GM18867 (cell line): ENCODE measurements around the gene UBE2I.

Experiments
- ATAC-seq: cut with Tn5 transposase; IDR thresholded peaks from one replicate; pipeline ENCODE4 v1.9.1; 2021; ENCODE audit warnings: mild to moderate bottlenecking, moderate library complexity; ENCODE audit not compliant: unreplicated experiment

Gene UBE2I

DNA sequence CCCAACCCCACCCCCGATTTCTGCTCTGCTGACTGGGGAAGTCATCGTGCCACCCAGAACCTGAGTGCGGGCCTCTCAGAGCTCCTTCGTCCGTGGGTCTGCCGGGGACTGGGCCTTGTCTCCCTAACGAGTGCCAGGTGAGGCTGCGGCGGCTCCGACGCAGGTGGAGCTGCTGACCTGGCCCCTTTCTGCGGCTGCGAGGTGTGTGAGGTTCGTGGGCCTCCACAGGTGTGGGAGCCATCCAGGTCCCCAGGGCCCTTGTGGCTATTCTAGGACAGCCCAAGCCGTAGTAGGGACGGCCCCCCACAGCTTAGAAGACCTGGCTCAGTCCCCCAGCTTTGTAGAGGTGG, 3.0 kb downstream of the UBE2I start:
- ATAC-seq, result no peak

DNA sequence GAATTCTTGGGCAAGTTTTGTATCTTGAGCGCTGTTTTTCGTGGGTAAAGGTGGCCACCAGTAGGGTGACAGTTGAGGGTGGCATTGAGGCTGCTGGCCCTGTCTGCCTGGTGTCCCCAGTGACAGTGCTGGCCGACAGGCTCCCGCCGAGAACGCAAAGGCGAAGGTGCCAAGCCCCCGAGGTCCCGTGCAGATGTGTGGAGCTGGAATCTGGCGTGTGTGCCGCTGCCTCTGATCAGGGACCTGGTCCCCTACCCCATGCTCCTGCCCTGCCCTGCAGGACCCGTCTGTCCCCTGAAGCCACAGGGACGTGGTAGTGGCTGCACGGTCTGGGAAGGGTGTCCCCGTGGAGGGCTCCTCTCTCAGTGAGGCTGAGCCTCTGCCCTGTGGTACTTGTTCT, 3.5 kb downstream of the UBE2I start:
- no peak for ATAC-seq

DNA sequence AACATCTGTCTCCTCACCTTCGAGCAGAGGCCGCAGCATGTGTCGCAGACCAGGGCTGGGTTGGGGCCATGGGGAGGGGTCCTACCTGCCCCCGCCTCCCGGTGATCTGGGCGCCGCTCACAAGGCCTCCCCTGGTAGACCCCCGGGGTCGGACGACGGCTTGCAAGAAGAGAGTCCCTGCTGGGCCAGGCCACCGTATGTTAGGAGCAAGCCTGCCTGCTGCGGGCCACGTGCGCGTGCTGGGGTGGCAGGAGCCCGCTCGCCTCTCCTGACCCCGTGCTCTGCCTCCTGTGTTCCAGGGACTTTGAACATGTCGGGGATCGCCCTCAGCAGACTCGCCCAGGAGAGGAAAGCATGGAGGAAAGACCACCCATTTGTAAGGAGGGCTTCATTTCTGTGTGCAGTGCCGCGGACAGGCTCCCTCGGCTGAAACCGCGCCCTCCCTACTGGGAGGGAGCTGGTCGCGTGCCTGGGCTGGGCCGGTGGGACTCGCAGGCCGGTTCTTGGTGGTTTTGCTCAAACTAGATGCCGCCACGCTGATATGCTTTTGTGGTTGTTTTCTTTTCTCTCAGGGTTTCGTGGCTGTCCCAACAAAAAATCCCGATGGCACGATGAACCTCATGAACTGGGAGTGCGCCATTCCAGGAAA, 4.4 kb downstream of the UBE2I start:
- ATAC-seq, result no peak

DNA sequence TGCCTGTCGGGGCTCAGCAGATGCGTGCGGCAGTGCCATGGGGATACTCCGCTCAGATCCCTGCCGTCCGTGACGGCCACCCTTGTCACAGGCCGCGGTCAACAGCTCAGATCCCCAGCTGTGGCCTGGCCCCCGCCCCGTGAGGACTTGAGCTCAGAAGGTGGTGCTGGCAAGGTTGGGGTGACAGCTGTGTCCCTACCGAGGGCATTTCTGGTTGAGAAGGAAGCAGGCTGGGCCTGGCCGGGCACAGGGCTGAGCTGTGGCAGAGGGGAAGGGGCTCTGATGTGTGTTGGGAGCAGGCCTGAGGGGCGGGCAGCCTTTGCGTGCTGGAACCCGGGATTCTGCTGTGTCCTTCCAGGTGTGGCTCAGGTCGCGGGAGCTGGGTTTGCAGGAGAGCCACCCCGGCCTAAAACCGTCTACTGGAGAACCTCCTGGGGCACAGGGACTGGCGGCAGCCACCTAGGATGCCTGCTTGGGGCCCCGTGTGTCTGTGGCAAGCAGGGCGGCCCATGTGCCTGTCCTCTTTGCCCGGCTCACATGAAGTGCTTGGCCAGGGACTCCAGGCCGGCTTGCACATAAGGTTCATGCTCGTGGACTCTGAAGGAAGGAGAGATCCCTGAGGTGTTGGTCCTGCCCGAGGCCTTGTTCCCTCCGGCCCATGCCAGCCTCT, 5.1 kb downstream of the UBE2I start:
- ATAC-seq, result no peak

DNA sequence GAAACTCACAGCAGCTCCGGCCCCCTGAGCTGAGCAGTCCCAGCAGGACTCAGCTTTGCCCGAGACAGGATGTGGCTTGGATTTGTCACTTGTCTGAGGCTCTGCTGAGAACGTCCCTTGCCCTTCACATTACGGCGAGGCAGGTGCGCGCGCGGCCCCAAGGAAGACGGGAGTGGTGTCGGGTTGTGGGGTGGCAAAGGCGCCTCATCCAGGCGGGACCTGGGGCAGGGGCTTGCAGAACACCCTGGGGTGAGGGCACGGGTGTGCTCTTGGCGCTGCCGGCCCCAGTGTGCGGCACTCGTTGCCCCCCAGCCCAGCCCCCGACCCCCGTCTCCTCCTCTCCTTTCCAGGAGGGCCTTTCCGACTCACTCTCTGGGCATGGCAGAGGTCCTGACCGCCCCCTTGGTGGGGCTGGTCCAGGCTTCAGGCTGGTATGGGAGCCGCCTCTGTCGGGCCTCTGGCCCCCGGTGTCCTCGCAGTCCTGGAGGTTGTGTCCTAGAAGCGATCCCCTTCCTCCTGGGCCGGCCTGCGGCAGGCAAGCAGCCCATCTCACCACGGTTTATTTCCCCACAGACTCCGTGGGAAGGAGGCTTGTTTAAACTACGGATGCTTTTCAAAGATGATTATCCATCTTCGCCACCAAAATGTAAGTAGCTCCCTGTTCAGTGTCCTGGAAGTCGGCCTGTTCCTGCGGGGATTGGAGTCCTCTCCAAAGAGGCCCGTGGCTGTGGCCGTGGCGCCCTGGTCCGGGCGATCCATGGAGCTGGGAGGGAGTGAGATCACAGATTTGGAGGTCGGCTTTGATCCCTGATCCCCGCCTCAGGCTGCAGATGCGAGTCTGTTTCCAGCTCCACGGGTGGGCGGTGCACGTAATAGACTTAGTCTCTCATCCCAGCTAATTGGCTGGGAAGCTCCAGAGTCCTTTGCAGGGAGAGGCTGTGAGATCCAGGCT, 5.9 kb downstream of the UBE2I start:
- no peak for ATAC-seq

DNA sequence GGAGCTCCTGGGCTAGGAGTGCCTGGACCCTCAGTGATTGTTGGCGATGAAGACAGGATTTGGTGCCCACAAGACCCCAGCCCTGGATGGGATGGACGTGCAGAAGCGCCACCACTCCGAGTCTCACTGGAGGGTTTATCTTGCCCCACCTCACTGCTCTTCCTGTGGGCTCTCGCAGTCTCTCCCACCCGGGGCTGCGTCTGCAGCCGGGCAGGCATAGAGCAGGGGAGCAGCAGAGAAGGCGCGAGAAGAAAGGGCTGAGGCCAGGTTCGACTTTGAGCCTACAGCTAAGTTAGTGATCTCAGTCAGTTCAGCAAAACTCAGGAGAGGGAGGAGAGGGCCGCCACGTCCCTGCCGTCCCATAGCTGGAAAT, 6.6 kb downstream of the UBE2I start:
- no peak for ATAC-seq

DNA sequence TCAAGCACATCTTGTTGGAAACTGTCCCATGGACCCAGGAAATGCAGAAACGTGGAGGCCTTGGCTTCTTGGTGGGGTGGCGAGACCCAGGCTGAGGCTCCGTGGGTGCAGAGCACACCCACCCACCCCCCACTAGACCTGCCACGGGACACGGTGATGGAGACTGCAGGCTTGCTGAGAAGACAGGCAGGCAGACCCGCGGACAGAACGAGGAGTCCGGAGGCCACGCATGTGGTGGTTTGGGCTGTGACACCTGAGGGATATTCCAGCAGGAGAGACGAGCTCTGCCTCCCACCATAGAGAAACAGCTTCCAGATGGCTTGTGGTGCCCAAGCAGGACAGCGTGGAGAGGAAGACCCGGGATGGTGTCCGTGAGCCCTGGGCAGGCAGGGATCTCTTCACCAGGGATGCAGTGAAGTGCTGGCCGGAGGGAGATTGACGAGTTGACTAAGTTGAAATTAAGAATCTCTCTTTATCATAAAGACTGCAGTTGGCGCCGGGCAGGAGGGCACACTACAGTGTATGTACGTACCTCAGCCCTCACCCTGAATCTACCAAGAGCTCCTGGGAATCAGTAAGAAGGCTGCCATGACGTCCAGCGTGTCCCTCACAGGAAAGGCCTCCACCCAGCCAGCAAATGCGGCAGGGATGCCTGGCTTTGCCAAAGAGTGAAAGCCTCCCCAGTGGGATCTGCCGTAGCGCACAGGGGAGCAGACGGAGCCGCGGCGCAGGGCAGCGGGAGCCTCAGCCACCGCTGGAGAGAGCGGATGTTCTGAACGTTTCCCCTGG, 8.2 kb downstream of the UBE2I start:
- ATAC-seq, result no peak

DNA sequence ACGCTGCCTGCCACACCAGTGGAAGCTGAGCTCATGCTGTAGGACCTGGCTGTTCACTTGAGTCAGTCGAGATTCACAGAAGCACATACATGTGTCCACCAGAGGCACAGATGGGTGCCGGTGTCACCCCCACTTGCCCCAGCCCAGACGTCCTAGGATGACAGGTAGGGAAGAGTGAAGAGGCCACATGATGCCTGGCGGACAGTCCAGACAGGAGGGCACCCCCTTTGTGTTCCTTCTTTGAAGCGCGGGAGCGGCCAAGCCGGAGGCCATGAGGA, 8.8 kb downstream of the UBE2I start:
- ATAC-seq, result no peak

DNA sequence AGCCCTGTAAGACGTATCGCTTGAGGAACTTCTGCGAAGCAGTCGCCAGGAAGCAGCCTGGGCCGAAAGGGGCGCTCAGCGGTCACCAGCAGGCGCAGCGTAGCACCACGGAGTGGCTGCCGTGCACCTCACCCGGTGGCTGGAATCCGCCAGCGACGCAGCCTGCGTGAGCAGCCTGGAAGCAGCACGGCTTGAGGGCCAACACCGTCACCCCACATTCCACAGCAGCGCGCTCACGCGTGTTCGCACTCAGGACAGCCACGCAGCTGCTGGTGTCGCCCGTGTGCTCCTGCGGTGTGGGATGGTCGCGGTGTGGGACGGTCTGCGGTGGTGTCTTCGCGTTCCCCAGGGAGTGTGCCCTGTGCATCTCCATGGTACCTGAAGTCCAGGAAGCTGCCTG, 9.6 kb downstream of the UBE2I start:
- no peak for ATAC-seq

DNA sequence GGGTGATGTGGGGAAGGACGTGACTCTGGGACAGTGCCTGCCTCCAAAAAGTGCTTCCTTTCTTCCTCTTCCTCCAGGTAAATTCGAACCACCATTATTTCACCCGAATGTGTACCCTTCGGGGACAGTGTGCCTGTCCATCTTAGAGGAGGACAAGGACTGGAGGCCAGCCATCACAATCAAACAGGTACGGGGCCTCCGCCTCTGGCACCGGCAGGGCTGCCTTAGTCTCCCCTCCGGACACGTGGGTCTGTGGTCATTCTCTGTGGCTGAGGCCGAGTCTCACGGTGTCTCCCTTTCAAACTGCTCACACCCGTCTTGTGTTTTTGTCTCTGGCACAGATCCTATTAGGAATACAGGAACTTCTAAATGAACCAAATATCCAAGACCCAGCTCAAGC, 10.7 kb downstream of the UBE2I start:
- ATAC-seq, result no peak

DNA sequence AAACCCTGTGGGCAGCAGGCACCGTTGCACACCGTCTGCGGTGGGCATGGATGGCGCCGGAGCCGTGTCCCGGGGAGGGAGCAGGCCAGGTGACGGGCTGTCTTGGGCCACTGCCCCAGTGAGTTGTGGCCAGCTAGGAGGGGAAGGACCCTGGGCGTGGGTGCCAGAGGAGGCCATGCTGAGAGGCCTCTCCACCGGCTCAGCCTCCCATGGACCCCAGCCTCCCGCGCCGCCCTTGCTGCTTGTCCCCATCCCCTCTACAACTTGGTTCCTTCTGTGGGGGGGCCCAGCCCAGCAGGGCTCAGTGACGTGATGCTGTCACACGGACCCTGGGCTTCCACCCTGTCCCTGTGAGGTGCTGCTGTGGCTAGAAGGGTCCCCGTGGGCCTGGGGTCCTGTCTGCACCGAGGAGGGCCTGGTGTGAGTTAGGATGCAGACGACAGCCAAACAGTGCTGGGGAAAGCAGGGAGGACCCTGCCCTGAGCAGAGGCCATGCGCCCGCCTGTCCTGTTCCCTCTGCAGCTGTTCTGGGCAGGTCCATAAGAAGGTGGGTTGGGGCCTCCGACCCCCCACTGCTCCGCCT, 11.3 kb downstream of the UBE2I start:
- no peak for ATAC-seq

DNA sequence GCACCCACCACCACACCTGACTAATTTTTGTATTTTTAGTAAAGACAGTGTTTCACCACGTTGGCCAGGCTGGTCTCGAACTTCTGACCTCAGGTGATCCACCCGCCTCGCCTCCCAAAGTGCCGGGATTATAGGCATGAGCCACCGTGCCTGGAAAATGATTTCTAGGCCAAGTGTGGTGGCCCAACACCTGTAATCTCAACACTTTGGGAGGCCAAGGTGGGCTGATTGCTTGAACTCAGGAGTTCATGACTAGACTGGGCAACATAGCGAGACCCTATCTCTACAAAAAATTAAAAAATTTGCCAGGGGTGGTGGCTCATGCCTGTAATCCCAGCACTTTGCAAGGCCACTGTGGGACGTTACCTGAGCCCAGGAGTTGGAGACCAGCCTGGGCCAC, 13.0 kb downstream of the UBE2I start:
- ATAC-seq, result no peak

DNA sequence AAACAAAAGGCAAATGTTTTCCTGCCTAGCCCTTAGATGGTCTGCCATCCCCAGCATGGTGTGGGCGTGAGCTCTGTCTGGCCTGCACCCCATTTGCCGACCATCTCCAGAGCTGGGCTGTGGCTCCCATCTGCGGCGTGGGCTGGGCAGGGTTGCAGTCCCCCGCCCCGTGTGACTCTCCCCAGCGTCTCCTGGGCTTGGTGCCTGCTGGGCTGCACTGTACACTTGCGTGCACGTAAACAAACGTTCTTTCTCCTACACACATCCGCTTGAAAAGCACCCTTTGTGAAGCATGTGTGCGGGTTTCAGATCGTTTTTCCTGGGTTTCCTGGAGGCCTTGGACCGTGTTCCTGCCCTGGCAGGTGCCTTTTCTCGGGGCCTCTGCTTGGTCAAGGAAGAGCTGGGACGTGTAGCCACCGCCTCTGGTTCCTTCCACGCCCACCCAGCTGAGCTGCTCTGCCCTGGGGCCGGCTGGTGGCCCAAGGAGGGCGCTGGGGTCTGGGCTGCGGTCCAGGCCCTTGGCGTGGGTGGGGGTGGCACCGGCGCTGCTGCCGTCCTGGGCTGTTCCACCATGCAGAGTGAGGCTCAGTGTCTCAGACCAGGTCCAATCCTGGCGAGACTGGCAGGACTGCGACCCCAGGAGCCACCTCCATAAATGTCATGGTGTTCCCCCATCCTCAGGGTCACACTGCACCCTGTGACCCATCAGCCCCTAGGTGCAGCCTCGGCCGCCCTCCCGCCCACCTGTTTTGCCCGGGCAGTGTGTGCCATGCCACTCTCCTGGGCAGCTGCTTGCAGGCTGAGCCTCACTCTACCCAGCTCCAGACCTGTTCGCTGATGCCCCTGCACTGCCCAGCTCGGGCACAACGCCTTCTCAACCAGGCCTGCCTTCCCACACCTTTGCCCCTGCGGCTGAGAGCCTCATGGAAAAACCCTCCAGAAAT, 14.1 kb downstream of the UBE2I start:
- no peak for ATAC-seq

DNA sequence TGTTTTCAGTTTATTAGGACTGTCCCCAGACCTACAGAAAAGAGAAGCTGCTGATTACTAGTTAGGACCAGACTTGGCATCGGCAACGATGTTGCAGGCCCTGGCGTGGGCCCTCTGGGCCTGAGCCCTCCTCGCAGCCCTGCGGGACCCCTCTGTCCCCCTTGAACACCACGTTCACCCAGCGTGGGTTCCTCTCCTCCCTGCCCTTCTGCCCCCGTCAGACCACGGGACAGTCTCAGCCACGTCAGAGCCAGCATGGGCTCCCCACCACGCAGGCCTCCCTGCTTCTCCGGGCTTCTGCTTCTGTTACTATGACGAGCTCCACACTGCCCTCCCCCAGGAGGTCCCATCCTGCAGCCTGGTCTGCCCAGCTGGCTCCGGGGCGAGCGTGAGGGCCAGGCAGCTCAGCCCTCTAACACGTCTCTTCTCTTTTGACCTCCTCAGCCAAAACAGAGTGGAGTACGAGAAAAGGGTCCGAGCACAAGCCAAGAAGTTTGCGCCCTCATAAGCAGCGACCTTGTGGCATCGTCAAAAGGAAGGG, 14.9 kb downstream of the UBE2I start:
- ATAC-seq, result no peak

DNA sequence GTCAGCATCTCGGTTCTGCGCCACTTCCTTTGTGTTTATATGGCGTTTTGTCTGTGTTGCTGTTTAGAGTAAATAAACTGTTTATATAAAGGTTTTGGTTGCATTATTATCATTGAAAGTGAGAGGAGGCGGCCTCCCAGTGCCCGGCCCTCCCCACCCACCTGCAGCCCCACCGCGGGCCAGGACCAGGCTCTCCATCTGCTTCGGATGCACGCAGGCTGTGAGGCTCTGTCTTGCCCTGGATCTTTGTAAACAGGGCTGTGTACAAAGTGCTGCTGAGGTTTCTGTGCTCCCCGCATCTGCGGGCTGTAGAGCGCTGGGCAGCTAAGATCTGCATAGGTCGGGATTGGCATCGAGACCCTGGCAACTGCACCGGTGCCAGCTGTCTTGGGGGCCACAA, 15.8 kb downstream of the UBE2I start:
- ATAC-seq, result no peak

DNA sequence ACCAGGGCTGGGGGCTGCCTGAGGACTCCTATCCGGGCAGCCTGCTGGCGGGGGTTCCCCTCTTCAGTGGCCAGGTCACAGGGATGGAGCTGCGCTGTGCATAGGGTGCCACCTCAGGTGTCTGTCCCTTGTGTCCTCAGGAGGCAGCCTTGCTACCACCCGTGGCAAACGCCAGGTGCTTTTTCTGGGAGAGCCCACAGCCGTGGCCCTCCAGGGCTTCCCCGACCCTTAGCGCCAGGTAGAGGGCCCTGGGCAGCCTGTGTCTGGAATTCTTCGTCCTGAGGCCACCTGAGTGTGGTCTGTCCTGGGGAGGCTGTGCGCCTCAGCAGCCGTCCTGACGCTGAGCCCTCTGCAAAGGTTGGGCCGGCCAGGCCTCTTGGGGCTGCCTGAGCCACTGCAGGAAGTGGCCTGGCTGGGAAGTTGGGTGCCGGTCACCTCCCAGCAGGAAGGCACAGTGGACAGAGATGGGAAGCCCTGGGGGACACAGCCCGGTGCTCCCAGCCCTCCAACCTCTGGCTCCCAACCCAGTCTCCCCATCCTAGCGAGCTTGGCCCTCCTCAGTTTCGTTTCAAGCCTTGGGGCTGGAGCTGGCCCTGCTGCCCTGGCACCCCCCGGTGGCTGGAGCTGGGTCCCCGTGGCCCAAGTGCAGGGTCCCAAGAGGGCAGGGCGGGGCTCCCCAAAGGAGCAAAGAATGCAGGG, 16.4 kb downstream of the UBE2I start:
- no peak for ATAC-seq

DNA sequence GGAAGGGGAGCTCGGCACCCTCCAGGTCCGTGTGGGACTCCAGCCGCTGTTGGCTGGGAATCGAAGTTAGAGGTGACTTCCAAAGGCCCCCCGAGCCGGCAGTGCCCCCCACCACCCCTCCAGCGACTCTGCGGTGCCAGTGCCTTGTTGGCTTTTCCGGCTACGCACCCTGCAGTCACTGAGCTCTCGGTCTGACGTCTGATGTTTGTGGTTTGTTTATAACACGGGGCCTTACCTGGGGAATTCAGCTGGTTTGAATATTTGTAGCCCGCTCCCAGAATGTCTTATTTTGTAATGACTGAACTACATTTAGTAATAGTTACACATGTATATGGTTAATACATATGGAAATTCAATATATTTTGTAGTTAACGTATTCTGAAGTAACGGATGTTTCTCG, 17.0 kb downstream of the UBE2I start:
- ATAC-seq, result no peak

DNA sequence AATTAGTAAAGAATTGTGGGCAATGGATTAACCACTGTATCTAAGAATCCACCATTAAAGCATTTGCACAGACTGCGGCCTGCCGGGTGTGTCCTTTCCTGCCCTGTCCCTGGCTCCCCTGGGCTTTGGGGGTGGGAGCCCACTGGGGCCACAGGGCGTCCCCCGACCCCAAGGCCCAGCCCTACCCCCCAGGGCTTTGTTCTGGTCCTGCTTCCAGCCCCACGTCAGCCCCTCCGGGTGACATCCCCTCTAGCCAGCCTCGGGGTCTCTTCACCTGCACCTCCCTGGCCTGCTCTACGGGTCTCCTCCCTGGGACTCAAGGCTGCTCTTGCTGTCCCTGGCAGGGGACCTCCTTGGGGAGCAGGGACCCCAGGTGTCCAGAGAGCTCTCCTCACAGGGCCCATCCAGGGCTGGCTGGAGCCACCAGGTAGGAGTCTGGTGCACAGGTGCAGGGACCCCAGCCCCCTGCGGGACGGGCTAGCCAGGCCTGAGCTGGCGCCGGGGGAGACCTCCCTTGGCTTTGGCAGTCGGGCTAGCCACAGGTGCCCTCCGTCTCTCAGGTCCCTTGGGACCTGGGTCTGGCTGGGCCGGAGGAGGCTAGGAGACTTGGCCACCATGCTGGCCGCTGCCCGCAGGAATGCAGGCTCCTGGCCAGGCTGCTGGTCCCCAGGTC, 17.6 kb downstream of the UBE2I start:
- no peak for ATAC-seq

DNA sequence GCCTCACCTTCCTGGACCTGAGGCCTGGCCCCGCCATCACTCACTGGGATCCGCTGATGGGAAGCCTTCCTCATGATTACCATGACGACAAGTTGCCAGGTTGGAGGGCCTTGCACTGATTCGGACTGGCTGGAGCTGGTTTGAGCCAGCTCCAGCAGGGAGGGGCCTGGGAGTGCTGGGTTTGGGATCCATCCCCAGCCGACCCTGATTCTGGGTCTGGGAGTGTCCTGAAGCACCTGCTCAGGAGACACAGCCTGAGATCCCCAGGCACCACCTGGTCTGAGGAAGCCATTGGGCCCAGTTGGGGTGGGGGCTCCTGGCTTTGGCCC, 18.1 kb downstream of the UBE2I start:
- ATAC-seq, result no peak
